GM12864 (cell line): Measurements from ENCODE around the gene MTX1.
"Not testable (repeated sequence)": the region's sequence is repeated elsewhere in the genome, so short reads cannot be mapped to it uniquely, and the experiment has no call there.

Experiments used
- DNase-seq: peaks from one replicate; pipeline ENCODE4 v3.0.0-alpha.2; 2011; ENCODE audit warnings: low read depth
- H3K4me3 ChIP-seq: 2 replicates; pipeline ENCODE4 v1.5.1; 2011; ENCODE audit warnings: mild to moderate bottlenecking, low read depth, low read length, control low read depth
- CTCF ChIP-seq: IDR thresholded peaks from 2 replicates; pipeline ENCODE4 v1.5.1; 2011; ENCODE audit warnings: low read depth, mild to moderate bottlenecking, moderate library complexity, low read length, control low read depth, inconsistent platforms; ENCODE audit errors: missing control alignments

MTX1 gene

DNA sequence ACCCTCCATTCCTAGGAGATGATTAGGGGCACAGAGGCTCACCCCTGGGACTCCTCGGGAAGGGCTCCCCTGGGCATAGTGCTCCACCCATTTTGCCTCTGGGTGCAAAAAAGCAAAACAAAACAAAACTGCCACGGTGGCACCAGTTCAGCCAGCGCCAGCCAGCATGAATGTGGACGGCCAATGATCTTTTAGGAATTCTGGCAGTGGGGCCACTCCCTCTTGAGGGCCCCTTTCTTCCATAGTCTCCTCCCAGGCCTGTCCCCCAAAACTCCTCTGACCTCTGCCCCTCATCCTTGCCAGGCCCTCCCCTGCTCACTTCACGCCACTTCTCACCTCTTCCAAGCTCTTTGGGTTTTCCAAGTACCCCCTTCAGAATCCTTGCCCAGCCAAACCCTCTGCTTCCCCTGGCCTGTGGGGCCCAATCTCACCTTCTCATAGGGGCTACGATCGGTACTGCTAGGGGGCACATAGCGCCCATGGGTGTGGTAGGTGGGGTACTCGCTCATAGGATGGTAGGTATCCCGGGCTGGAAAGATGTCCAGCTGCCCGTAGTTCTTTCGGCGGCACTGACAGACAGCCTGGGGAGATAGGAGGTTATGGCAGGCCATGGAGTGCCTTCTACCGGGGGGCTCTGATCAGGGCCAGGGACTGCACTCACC lies 21.6 kb upstream of the MTX1 start:
- TF ChIP-seq CTCF = no peak
- no peak for DNase-seq
- H3K4me3 ChIP-seq = no peak overlapping the region

DNA sequence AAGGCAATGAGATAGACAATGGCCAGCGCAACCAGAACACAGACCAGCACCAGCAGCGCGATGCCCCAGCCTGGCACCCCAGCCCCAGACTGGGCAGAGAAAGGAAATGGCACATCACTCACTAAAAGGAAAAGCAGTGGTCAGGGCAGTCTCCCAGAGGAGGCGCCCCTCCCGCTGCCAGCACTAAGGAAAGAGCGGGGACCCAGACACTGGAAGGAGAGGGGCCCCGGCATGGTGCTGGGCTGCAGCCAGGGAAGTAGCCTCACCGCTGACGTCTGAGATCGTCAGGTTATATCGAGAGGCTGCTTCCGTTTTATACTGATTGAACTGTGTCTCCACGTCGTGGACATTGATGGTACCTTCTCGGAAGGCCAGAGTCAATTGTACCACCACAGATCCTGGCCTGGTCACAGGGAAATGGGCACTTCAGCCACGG lies 21.0 kb upstream of the MTX1 start:
- TF ChIP-seq CTCF = no peak
- no peak overlapping the region for H3K4me3 ChIP-seq
- DNase-seq = no peak

GRCh38 chr1:155188268-155188667 lies 20.2 kb upstream of the MTX1 start:
- no peak for DNase-seq
- no peak for TF ChIP-seq CTCF

GRCh38 chr1:155189926-155190325 lies 18.6 kb upstream of the MTX1 start:
- DNase-seq, H3K4me3 ChIP-seq: not testable (repeated sequence)

More at GRCh38 chr1:155188268-155188667, 20.2 kb upstream of the MTX1 start:
- no peak overlapping the region for H3K4me3 ChIP-seq

DNA sequence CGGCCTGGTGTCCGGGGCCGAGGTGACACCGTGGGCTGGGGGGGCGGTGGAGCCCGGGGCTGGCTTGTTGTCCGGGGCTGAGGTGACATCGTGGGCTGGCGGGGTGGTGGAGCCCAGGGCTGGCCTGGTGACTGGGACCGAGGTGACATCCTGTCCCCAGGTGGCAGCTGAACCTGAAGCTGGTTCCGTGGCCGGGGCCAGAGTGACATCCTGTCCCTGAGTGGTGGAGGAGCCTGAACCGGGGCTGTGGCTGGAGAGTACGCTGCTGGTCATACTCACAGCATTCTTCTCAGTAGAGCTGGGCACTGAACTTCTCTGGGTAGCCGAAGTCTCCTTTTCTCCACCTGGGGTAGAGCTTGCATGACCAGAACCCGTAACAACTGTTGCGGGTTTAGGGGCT lies 16.6 kb upstream of the MTX1 start:
- no peak for TF ChIP-seq CTCF
- no peak for DNase-seq
- no peak overlapping the region for H3K4me3 ChIP-seq

DNA sequence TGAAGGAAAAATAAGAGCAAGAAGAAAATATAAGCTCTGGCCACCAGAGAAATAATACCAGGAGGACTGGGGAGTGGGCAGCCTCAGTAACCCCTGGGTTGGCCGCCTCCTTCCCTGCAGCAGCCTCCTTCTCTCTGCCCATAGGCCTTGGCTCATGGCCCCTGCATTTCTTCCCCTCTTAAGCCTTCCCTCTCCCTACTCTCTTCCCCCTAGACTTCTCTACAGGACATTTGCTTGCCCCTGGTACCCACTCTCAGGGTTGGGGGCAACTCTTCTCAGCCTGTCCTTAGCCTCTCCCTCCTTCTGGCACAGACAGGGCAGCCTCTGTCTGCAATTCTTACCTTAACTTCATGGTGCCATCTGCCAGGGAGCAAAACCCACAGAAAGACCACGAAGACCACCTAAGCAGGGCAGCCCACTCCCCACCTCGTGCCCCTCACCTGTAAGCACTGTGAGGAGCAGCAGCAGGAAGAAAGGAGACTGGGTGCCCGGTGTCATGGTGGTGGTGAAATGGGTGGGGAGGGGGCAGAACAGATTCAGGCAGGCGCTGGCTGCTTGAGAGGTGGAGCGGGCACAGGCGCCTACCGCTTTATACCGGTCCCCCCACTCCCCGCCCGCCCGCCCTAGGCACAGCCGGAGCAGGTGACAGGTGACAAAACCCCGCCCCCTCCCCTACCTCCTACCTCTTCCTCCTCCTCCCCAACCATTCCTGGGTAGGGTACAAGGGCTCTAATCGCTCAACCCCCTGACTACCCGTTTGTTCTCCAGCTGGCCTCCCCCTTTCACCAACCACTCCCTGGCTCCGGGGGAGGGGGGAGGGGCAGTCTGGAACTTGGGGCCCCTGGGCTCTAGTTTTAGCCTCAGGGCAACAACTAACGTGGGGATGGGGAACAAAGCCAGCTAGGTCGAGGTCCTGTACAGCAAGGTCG lies 15.9 kb upstream of the MTX1 start:
- TF ChIP-seq CTCF = no peak
- no peak for DNase-seq
- peak overlapping the region; percentile 53 for H3K4me3 ChIP-seq

DNA sequence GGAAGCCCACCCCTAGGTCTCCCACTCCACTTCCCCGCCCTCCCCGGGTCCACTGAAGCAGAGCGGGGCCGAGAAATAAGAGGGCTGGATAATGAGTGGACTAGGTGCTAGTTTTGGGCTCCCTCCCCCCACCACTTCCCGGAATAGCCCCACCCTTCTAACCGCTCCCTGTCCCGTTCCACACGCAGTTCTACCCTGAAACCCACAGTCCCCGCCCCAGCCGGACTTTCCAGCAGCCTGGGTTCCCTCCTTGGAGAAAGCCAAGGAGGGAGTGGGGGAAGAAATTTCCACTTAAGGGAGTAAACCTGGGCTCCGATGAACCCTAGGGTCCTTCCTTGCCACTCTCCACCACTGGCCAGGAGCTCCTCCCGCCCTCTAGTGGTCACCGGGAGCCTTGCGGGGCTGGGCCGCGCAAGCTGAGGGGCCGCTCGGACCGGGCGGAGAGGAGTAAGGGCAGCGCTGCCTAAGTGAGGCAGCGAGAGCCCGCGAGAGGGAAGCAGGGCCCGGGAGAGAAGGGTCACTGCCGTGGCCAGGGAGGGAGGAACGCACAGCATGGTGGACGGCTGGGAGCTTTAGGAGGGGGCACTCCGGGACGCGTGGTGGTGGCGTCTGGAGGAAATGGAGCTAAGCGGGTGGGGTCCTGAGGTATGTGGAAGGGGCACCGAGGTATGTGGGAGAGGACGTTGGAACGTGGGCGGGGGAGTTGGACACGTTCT lies 15.1 kb upstream of the MTX1 start:
- DNase-seq = no peak
- H3K4me3 ChIP-seq = peak overlapping the region; percentile 53
- TF ChIP-seq CTCF = peak; percentile 97

DNA sequence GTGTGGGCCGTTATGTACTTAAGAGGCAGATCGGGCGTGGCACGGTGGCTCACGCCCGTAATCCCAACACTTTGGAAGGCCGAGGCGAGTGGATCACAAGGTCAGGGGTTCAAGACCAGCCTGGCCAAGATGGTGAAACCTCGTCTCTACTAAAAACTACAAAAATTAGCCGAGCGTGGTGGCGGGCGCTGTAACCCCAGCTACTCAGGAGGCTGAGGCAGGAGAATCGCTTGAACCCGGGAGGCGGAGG lies 14.6 kb upstream of the MTX1 start:
- peak overlapping the region; percentile 53 for H3K4me3 ChIP-seq
- DNase-seq = not testable (repeated sequence)
